ENCODE results near the gene OR8D1. TPM values are rescaled to one million over a fixed set of nuclear protein-coding genes. Genes with fewer than 3 reads are reported as not detected.
"Not testable (repeated sequence)": the region's sequence is repeated elsewhere in the genome, so short reads cannot be mapped to it uniquely, and the experiment has no call there.

OR8D1 gene
- polyA plus RNA-seq, 3 donors, result not detected

DNA sequence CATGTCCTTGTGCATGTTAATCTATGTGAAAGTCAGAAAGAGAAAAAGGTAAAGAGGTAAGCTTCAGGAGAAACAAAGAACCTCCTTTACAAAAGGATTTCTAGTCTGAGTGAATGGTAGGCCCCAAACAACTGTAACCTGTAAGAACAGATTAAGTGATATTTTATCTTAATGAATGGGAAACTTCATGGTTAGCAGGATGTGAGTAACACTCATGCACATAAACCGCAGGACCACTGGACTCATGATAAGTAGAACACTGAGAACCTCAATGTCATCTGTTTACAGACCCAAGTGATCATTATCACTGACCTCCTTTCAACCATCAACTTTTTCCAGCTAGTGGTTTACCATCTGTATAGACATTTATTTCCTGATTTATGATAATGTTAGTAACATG, 37.7 kb downstream of the OR8D1 start:
- Mint-ChIP-seq H3K36me3 (no peaks in the 10 kb centered on the region), H3K9me3 (no peaks in the 10 kb centered on the region), H3K4me3 (no peak overlapping the region), H3K27ac (peak overlapping the region in 1 of 7 donors; percentile 0), H3K4me1 (peaks cover 7% of the 10 kb centered on the region), H3K27me3 (ENCODE audit: low read depth in 3 of 3) (peaks cover 0 to 2% (median 1%) of the 10 kb centered on the region in 3 donors)
- Histone ChIP-seq H4K20me1 (ENCODE audit: insufficient read depth, low read length) (no peaks in the 10 kb centered on the region), H3K79me2 (ENCODE audit: insufficient read depth, low read length) (no peaks in the 10 kb centered on the region), H3K9ac (ENCODE audit: insufficient read depth, low read length, poor library complexity, severe bottlenecking) (no peak overlapping the region), H3K27ac (ENCODE audit: low read depth in 1 of 2, low read length in 2 of 2) (no peak overlapping the region), H3K9me3 (replicated peaks in 1 of 2; ENCODE audit: control insufficient read depth in 1 of 2, insufficient read depth in 1 of 2, low read length in 2 of 2) (no peaks in the 10 kb centered on the region), H3K4me2 (replicated peaks; ENCODE audit: extremely low read depth, low read length, poor library complexity, severe bottlenecking) (no peak overlapping the region), H3K4me3 (replicated peaks in 1 of 3; ENCODE audit: low read depth in 2 of 3, low read length in 3 of 3) (no peak overlapping the region), H2AFZ (ENCODE audit: insufficient read depth, low read depth, low read length, poor library complexity, severe bottlenecking) (no peak overlapping the region), H3K36me3 (replicated peaks in 1 of 2; ENCODE audit: control insufficient read depth in 1 of 2, insufficient read depth in 2 of 2, low read length in 2 of 2) (no peaks in the 10 kb centered on the region), H3K4me1 (ENCODE audit: control insufficient read depth in 1 of 2, insufficient read depth in 2 of 2, low read length in 2 of 2) (no peaks in the 10 kb centered on the region), H3K27me3 (ENCODE audit: control insufficient read depth in 2 of 2, insufficient read depth in 2 of 2, low read length in 2 of 2) (no peaks in the 10 kb centered on the region)
- intact Hi-C loops (cut with micrococcal nuclease), result loop anchor here in 1 of 2 donors (10.0 kb wide), 1 partner anchor 201 kb away; no protein-coding TSS in a partner anchor
- no peak for DNase-seq
- no CpG with 5 or more reads among the region's 1 CpG for WGBS (ENCODE audit: insufficient coverage)
- TF ChIP-seq, protein P1, sequence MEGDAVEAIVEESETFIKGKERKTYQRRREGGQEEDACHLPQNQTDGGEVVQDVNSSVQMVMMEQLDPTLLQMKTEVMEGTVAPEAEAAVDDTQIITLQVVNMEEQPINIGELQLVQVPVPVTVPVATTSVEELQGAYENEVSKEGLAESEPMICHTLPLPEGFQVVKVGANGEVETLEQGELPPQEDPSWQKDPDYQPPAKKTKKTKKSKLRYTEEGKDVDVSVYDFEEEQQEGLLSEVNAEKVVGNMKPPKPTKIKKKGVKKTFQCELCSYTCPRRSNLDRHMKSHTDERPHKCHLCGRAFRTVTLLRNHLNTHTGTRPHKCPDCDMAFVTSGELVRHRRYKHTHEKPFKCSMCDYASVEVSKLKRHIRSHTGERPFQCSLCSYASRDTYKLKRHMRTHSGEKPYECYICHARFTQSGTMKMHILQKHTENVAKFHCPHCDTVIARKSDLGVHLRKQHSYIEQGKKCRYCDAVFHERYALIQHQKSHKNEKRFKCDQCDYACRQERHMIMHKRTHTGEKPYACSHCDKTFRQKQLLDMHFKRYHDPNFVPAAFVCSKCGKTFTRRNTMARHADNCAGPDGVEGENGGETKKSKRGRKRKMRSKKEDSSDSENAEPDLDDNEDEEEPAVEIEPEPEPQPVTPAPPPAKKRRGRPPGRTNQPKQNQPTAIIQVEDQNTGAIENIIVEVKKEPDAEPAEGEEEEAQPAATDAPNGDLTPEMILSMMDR (IDR thresholded peaks at IDR 0.05), result no peak

DNA sequence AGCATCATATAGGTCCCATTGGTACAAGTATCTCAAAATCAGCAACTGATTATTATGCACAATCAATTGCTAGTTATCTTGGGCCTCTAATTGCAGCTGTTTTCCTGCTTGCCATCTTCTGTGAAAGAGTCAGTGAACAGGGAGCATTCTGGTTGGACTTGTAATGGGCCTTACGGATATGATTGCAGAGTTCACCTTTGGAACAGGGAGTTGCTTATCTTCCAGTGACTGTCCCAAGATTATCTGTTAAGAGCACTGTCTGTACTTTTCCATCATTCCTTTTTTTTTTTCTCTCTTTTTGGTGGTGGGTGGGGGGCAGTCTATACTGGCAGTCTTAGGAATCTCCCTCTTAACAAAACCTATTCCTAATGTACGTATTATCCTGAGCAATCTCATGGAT, 39.7 kb downstream of the OR8D1 start:
- Mint-ChIP-seq H3K27ac (no peak overlapping the region), H3K4me3 (no peak overlapping the region), H3K27me3 (ENCODE audit: low read depth in 3 of 3) (peaks cover 0 to 2% (median 1%) of the 10 kb centered on the region in 3 donors), H3K36me3 (no peaks in the 10 kb centered on the region), H3K4me1 (peaks cover 7% of the 10 kb centered on the region), H3K9me3 (no peaks in the 10 kb centered on the region)
- H3K9ac ChIP-seq (ENCODE audit: insufficient read depth, low read length, poor library complexity, severe bottlenecking), result no peak overlapping the region
- H3K36me3 ChIP-seq (replicated peaks in 1 of 2; ENCODE audit: control insufficient read depth in 1 of 2, insufficient read depth in 2 of 2, low read length in 2 of 2), result no peaks in the 10 kb centered on the region
- no peaks in the 10 kb centered on the region for H3K4me1 ChIP-seq (ENCODE audit: control insufficient read depth in 1 of 2, insufficient read depth in 2 of 2, low read length in 2 of 2)
- H3K79me2 ChIP-seq (ENCODE audit: insufficient read depth, low read length), result no peaks in the 10 kb centered on the region
- no peaks in the 10 kb centered on the region for H4K20me1 ChIP-seq (ENCODE audit: insufficient read depth, low read length)
- no CpG with 5 or more reads among the region's 2 CpGs for WGBS (ENCODE audit: insufficient coverage)
- TF ChIP-seq, protein P1 (IDR thresholded peaks at IDR 0.05), result no peak
- H3K27me3 ChIP-seq (ENCODE audit: control insufficient read depth in 2 of 2, insufficient read depth in 2 of 2, low read length in 2 of 2), result no peaks in the 10 kb centered on the region
- no peak overlapping the region for H3K4me2 ChIP-seq (replicated peaks; ENCODE audit: extremely low read depth, low read length, poor library complexity, severe bottlenecking)
- no peak overlapping the region for H2AFZ ChIP-seq (ENCODE audit: insufficient read depth, low read depth, low read length, poor library complexity, severe bottlenecking)
- H3K9me3 ChIP-seq (replicated peaks in 1 of 2; ENCODE audit: control insufficient read depth in 1 of 2, insufficient read depth in 1 of 2, low read length in 2 of 2), result no peaks in the 10 kb centered on the region
- no peak for DNase-seq
- no peak overlapping the region for H3K4me3 ChIP-seq (replicated peaks in 1 of 3; ENCODE audit: low read depth in 2 of 3, low read length in 3 of 3)
- intact Hi-C loops (cut with micrococcal nuclease), result loop anchor here in 1 of 2 donors (10.0 kb wide), 1 partner anchor 199 kb away; no protein-coding TSS in a partner anchor
- no peak overlapping the region for H3K27ac ChIP-seq (ENCODE audit: low read depth in 1 of 2, low read length in 2 of 2)

DNA sequence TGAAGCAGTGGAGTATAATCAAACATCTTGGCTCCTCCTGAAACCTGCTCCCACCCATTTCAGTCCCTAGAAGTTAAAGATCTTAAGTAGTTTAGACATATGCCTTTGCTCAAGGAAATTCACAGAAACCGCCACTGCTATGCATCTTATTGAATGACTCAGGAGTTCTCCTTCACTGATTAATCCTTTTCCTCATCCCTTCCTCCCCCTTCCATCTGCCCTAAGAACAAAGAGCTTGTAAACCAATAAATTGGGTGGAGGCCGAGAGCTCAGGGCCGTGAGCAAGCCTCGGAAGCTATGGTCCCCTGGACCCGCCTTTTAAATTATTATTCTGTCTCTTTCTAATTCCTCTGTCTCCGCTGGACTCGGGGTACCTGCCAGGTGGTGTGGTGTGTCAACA, 42.9 kb downstream of the OR8D1 start:
- not testable (repeated sequence) for H3K4me3 ChIP-seq (replicated peaks in 1 of 3; ENCODE audit: low read depth in 2 of 3, low read length in 3 of 3); H3K9me3 Mint-ChIP-seq; H3K27ac Mint-ChIP-seq; H2AFZ ChIP-seq (ENCODE audit: insufficient read depth, low read depth, low read length, poor library complexity, severe bottlenecking); H3K27me3 Mint-ChIP-seq (ENCODE audit: low read depth in 3 of 3); H3K36me3 ChIP-seq (replicated peaks in 1 of 2; ENCODE audit: control insufficient read depth in 1 of 2, insufficient read depth in 2 of 2, low read length in 2 of 2); H3K36me3 Mint-ChIP-seq; H3K9me3 ChIP-seq (replicated peaks in 1 of 2; ENCODE audit: control insufficient read depth in 1 of 2, insufficient read depth in 1 of 2, low read length in 2 of 2); DNase-seq; H3K27ac ChIP-seq (ENCODE audit: low read depth in 1 of 2, low read length in 2 of 2); H3K9ac ChIP-seq (ENCODE audit: insufficient read depth, low read length, poor library complexity, severe bottlenecking); H3K27me3 ChIP-seq (ENCODE audit: control insufficient read depth in 2 of 2, insufficient read depth in 2 of 2, low read length in 2 of 2); H4K20me1 ChIP-seq (ENCODE audit: insufficient read depth, low read length); H3K4me3 Mint-ChIP-seq; H3K4me1 ChIP-seq (ENCODE audit: control insufficient read depth in 1 of 2, insufficient read depth in 2 of 2, low read length in 2 of 2); H3K79me2 ChIP-seq (ENCODE audit: insufficient read depth, low read length); H3K4me1 Mint-ChIP-seq; H3K4me2 ChIP-seq (replicated peaks; ENCODE audit: extremely low read depth, low read length, poor library complexity, severe bottlenecking)
- WGBS (ENCODE audit: insufficient coverage), result 93% methylated on average over 2 of the region's 7 CpGs
- intact Hi-C loops (cut with micrococcal nuclease), result loop anchor here in 1 of 2 donors (10.0 kb wide), 1 partner anchor 196 kb away; no protein-coding TSS in a partner anchor
